A549 (cell line): ENCODE measurements around the gene HTRA2. TPM values are rescaled to one million over a fixed set of nuclear protein-coding genes. Genes with fewer than 3 reads are reported as not detected.
A peak's percentile ranks its signal among the peaks of the same experiment; 100 is the strongest.

ENCODE experiments used
- ATAC-seq, 2 experiments: fragments of 200-7000 bp in 1 of 2; fragments of >200 bp in 1 of 2; cut with Nextera tagmentation in 1 of 2; cut with Tn5 transposase in 1 of 2; 3 replicates each; pipeline versions ENCODE4 v1.8.0 to v1.9.1; 2018 to 2020; ENCODE audit warnings: mild to moderate bottlenecking in 1 of 2, moderate library complexity in 1 of 2
- CTCF ChIA-PET: fragments of 300-600 bp; sonication (Branson Sonifier 250); formaldehyde crosslinking; extraction: SDS; loops from one replicate; lab custom pipeline; 2021; ENCODE audit warnings: antibody characterized with exemption, inconsistent platforms; lab: Yijun Ruan, JAX
- POLR2A ChIA-PET: fragments of 350-600 bp; formaldehyde crosslinking; extraction: SDS; loops from one replicate; lab custom pipeline; 2021; ENCODE audit warnings: antibody characterized with exemption, inconsistent platforms; lab: Yijun Ruan, JAX
- DNase-seq, 2 experiments: peaks; one replicate each; pipeline versions ENCODE4 v3.0.0 to v3.0.0-alpha.2; 2011 to 2016; ENCODE audit warnings: low read depth in 1 of 2, low spot score in 1 of 2
- FAIRE-seq: peaks from 2 replicates; lab custom pipeline; 2011; peaks lifted over from hg19 to GRCh38; lab: Jason Lieb, UNC
- H3K27ac ChIP-seq, 2 experiments: fragments of >200 bp; sonication (Bioruptor Twin); formaldehyde crosslinking; 3 replicates each; pipeline ENCODE4 v1.5.1; 2016 to 2017
- H3K4me1 ChIP-seq: fragments of >200 bp; sonication (Bioruptor Twin); formaldehyde crosslinking; 3 replicates; pipeline ENCODE4 v1.6.1; 2016
- H3K4me2 ChIP-seq: fragments of >200 bp; sonication (Bioruptor Twin); formaldehyde crosslinking; 3 replicates; pipeline ENCODE4 v1.6.1; 2016
- H3K4me3 ChIP-seq: fragments of >200 bp; sonication (Bioruptor Twin); formaldehyde crosslinking; 3 replicates; pipeline ENCODE4 v1.5.1; 2016
- H3K9me3 ChIP-seq: fragments of >200 bp; sonication (Bioruptor Twin); formaldehyde crosslinking; 3 replicates; pipeline ENCODE4 v1.6.1; 2016
- EP300 ChIP-seq, 2 experiments: fragments of >200 bp; sonication (Bioruptor Twin); formaldehyde crosslinking; IDR thresholded peaks; 2 replicates in 1 of 2; 3 replicates in 1 of 2; pipeline ENCODE4 v1.6.1; 2016 to 2017
- FOSL2 ChIP-seq, 2 experiments: fragments of 450-650 bp in 1 of 2; fragments of >200 bp in 1 of 2; sonication (Bioruptor Twin) in 1 of 2; formaldehyde crosslinking; IDR thresholded peaks; 2 replicates each; pipeline versions ENCODE4 v1.5.0 to v1.6.1; 2016 to 2020; ENCODE audit warnings: mild to moderate bottlenecking in 1 of 2, moderate library complexity in 1 of 2
- FOXS1 ChIP-seq: fragments of 250-450 bp; sonication (Bioruptor Pico); IDR thresholded peaks from 2 replicates; pipeline ENCODE4 v1.5.0; 2020; ENCODE audit warnings: mild to moderate bottlenecking, moderate library complexity
- GATA3 ChIP-seq: IDR thresholded peaks from 2 replicates; pipeline ENCODE4 v1.6.1; 2012; ENCODE audit warnings: borderline replicate concordance
- HDAC2 ChIP-seq: fragments of 200-600 bp; sonication (generic); IDR thresholded peaks from 2 replicates; pipeline ENCODE4 v1.6.1; 2016
- HEYL ChIP-seq: fragments of 250-450 bp; sonication (Bioruptor Pico); IDR thresholded peaks from 2 replicates; pipeline ENCODE4 v1.8.0; 2021; ENCODE audit warnings: mild to moderate bottlenecking, moderate library complexity
- HOXB5 ChIP-seq: fragments of 250-450 bp; sonication (Bioruptor Pico); IDR thresholded peaks from 2 replicates; pipeline ENCODE4 v1.5.0; 2020; ENCODE audit warnings: mild to moderate bottlenecking, moderate library complexity
- MAZ ChIP-seq: fragments of 150-350 bp; IDR thresholded peaks from 2 replicates; pipeline ENCODE4 v1.6.1; 2014; ENCODE audit warnings: antibody characterized with exemption, low read depth, low read length, borderline replicate concordance
- MYC ChIP-seq: IDR thresholded peaks from 2 replicates; pipeline ENCODE4 v1.6.1; 2012; ENCODE audit warnings: mild to moderate bottlenecking, inconsistent platforms, low read length, improper control_type of control experiment, borderline replicate concordance
- NPAS2 ChIP-seq: fragments of 250-450 bp; sonication (Bioruptor Pico); IDR thresholded peaks from 2 replicates; pipeline ENCODE4 v1.8.0; 2022; ENCODE audit warnings: mild to moderate bottlenecking, moderate library complexity, borderline replicate concordance
- POLR2A ChIP-seq: IDR thresholded peaks from 2 replicates; pipeline ENCODE4 v1.6.1; 2012; ENCODE audit warnings: mild to moderate bottlenecking, low read length
- RCOR1 ChIP-seq: fragments of 150-350 bp; IDR thresholded peaks from 2 replicates; pipeline ENCODE4 v1.6.1; 2014; ENCODE audit warnings: antibody characterized with exemption, low read length, low read depth
- RFX5 ChIP-seq: fragments of 450-650 bp; IDR thresholded peaks from 2 replicates; pipeline ENCODE4 v1.7.1; 2014; ENCODE audit warnings: antibody characterized with exemption, mild to moderate bottlenecking, moderate library complexity
- SMC3 ChIP-seq: fragments of >200 bp; sonication (Bioruptor Twin); formaldehyde crosslinking; IDR thresholded peaks from 3 replicates; pipeline ENCODE4 v1.6.1; 2018; ENCODE audit warnings: inconsistent platforms
- TP53 ChIP-seq: fragments of 250-450 bp; sonication (Bioruptor Pico); IDR thresholded peaks from 2 replicates; pipeline ENCODE4 v1.5.0; 2021; ENCODE audit warnings: mild to moderate bottlenecking, moderate library complexity
- ZNF302 ChIP-seq: fragments of 250-450 bp; sonication (Bioruptor Pico); IDR thresholded peaks from 2 replicates; pipeline ENCODE4 v1.9.0; 2021; ENCODE audit warnings: inconsistent platforms, mild to moderate bottlenecking, moderate library complexity
- WGBS: methylation state at CpG from one replicate; pipeline ENCODE4 v1.1.6; 2017; ENCODE audit errors: missing lambda C conversion rate; 5-methylcytosine and 5-hydroxymethylcytosine counted together
- polyA plus RNA-seq, 4 experiments: library from polyadenylated mRNA; depleted of rRNA in 3 of 4; stranded (reverse); fragments of >200 nt; fragmentation: RNase III in 1 of 4; extraction: RNeasy Plus Mini Kit Qiagen cat#74134 plus additional on column Dnase treatment in 1 of 4; gene quantifications; 2 replicates in 3 of 4; 3 replicates in 1 of 4; pipeline ENCODE4 v1.2.3, GENCODE V29; 2011 to 2017
- TF ChIP-seq, protein P1 (sequence below): fragments of 450-650 bp; IDR thresholded peaks from 2 replicates; pipeline ENCODE4 v1.6.1; 2014; ENCODE audit warnings: antibody characterized with exemption
- TF ChIP-seq, protein P2 (sequence below): fragments of >200 bp; sonication (Bioruptor Twin); formaldehyde crosslinking; IDR thresholded peaks from 3 replicates; pipeline ENCODE4 v1.5.1; 2016
- TF ChIP-seq, protein P3 (sequence below): IDR thresholded peaks from 2 replicates; pipeline ENCODE4 v1.6.1; 2012
- TF ChIP-seq, protein P4 (sequence below): fragments of >200 bp; sonication (Bioruptor Twin); formaldehyde crosslinking; IDR thresholded peaks from 2 replicates; pipeline ENCODE4 v1.6.1; 2016
- TF ChIP-seq, protein P5 (sequence below): fragments of 250-450 bp; sonication (Bioruptor Pico); IDR thresholded peaks from 2 replicates; pipeline ENCODE4 v1.5.0; 2021; ENCODE audit warnings: mild to moderate bottlenecking, moderate library complexity, borderline replicate concordance

The HTRA2 gene
- polyA plus RNA-seq, 2 of the 4 experiments (the other 2 are of a cell fraction): 28.7 to 36.5 TPM

DNA sequence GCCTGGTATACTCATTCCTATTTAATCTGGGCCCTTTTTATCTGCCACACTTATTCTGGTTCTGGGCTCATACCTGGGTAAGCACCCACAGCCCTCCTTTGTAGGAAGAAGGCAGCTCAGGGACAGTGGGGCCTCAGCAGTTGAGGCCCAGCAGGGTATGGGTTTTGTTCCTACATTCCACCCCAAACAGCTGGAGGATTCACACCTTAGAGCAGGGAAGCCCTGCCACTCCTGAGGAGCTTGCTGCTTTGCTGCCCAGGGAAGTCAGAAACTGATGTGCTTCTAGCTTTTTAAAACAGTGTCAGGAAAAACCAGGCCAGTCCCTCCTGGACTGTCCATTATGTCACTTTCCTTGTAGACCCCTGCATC, 29.2 kb upstream of the HTRA2 start (continued):
- TF ChIP-seq RFX5: no peak
- TF ChIP-seq, protein P1, sequence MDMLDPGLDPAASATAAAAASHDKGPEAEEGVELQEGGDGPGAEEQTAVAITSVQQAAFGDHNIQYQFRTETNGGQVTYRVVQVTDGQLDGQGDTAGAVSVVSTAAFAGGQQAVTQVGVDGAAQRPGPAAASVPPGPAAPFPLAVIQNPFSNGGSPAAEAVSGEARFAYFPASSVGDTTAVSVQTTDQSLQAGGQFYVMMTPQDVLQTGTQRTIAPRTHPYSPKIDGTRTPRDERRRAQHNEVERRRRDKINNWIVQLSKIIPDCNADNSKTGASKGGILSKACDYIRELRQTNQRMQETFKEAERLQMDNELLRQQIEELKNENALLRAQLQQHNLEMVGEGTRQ: no peak
- no peak for TF ChIP-seq HEYL (CRISPR knock-in tag)
- no peak for TF ChIP-seq ZNF302 (CRISPR knock-in tag)
- no peak for TF ChIP-seq EP300 (IDR thresholded peaks at IDR 0.05)
- no peak for TF ChIP-seq HOXB5 (CRISPR knock-in tag)
- TF ChIP-seq HDAC2: no peak

DNA sequence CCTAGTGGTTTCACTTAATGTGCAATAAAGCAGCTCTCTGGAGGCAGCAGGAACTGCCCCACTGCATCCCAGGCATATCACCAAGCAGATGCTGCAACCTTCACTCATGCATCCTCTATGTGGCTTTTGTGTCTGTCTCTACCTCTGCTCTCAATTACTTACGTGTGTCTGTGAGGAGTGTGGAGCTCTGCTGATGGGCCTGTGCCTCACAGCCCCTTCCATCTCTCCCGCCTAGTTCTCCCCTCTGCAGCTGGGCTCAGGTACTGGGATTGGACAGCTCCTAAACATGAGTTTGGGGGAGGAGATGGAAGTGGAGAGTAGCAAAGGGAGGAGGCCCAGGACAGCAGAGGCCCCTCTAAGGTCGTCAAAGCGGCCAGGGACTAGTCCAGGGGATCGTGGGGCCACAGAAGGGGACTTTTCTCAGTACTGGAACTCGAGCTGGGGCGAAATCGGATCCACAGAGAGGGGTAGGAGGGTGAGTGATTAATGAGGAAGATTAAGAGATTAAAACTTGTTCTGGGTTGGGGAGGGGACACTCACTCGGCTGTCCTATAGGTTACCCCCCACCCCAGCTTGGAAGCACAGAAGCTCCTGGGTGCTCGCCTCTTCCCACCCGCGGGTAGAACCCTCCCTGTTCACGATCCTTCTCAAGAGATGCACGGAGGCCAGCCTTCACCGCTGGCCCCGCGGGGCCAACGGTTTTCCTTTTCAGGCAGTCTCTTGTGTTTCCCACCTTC, 28.2 kb upstream of the HTRA2 start:
- peaks cover 27% of the 10 kb centered on the region for H3K4me1 ChIP-seq
- WGBS: 88% methylated on average over 18 of the region's 18 CpGs
- TF ChIP-seq FOXS1 (CRISPR knock-in tag): no peak
- TF ChIP-seq HEYL (CRISPR knock-in tag): no peak
- TF ChIP-seq, protein P2, sequence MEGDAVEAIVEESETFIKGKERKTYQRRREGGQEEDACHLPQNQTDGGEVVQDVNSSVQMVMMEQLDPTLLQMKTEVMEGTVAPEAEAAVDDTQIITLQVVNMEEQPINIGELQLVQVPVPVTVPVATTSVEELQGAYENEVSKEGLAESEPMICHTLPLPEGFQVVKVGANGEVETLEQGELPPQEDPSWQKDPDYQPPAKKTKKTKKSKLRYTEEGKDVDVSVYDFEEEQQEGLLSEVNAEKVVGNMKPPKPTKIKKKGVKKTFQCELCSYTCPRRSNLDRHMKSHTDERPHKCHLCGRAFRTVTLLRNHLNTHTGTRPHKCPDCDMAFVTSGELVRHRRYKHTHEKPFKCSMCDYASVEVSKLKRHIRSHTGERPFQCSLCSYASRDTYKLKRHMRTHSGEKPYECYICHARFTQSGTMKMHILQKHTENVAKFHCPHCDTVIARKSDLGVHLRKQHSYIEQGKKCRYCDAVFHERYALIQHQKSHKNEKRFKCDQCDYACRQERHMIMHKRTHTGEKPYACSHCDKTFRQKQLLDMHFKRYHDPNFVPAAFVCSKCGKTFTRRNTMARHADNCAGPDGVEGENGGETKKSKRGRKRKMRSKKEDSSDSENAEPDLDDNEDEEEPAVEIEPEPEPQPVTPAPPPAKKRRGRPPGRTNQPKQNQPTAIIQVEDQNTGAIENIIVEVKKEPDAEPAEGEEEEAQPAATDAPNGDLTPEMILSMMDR: no peak
- TF ChIP-seq RCOR1: no peak
- TF ChIP-seq NPAS2: no peak
- TF ChIP-seq, protein P3, sequence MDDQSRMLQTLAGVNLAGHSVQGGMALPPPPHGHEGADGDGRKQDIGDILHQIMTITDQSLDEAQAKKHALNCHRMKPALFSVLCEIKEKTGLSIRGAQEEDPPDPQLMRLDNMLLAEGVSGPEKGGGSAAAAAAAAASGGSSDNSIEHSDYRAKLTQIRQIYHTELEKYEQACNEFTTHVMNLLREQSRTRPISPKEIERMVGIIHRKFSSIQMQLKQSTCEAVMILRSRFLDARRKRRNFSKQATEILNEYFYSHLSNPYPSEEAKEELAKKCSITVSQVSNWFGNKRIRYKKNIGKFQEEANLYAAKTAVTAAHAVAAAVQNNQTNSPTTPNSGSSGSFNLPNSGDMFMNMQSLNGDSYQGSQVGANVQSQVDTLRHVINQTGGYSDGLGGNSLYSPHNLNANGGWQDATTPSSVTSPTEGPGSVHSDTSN: no peak
- no peak for TF ChIP-seq POLR2A
- TF ChIP-seq, protein P4, sequence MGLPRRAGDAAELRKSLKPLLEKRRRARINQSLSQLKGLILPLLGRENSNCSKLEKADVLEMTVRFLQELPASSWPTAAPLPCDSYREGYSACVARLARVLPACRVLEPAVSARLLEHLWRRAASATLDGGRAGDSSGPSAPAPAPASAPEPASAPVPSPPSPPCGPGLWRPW: no peak
- TF ChIP-seq SMC3: no peak
- TF ChIP-seq RFX5: no peak
- TF ChIP-seq MAZ: no peak
- TF ChIP-seq, protein P5, sequence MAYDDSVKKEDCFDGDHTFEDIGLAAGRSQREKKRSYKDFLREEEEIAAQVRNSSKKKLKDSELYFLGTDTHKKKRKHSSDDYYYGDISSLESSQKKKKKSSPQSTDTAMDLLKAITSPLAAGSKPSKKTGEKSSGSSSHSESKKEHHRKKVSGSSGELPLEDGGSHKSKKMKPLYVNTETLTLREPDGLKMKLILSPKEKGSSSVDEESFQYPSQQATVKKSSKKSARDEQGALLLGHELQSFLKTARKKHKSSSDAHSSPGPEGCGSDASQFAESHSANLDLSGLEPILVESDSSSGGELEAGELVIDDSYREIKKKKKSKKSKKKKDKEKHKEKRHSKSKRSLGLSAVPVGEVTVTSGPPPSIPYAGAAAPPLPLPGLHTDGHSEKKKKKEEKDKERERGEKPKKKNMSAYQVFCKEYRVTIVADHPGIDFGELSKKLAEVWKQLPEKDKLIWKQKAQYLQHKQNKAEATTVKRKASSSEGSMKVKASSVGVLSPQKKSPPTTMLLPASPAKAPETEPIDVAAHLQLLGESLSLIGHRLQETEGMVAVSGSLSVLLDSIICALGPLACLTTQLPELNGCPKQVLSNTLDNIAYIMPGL: no peak
- no peak for TF ChIP-seq HDAC2
- no peak for TF ChIP-seq MYC
- TF ChIP-seq FOSL2 (IDR thresholded peaks at IDR 0.05): no peak
- no peak for TF ChIP-seq FOSL2 (CRISPR knock-in tag; IDR thresholded peaks at IDR 0.05)
- TF ChIP-seq TP53 (CRISPR knock-in tag): no peak
- TF ChIP-seq GATA3: no peak
- ATAC-seq (no peak; a peak in 2 of 6 replicates), FAIRE-seq (no peak), DNase-seq (no peak)
- peak overlapping the region; percentile 54 for H3K4me3 ChIP-seq
- H3K9me3 ChIP-seq: no peaks in the 10 kb centered on the region
- H3K4me2 ChIP-seq: peak overlapping the region; percentile 72
- CTCF ChIA-PET: interaction anchor here (0.9 to 15.5 kb wide), 7 partner anchors 8 to 374 kb away, joined by 3 to 184 read pairs (median 4); partner anchors contain the start of genes CCDC142 and TTC31
- peak overlapping the region in 1 of 2 experiments; percentile 96; a peak in 4 of 6 replicates for H3K27ac ChIP-seq
- POLR2A ChIA-PET: interaction anchor here (1.0 to 1.6 kb wide), 3 partner anchors 12 to 87 kb away, joined by 3 to 5 read pairs (median 4); partner anchors contain the start of genes CCDC142 and TTC31
